Body of pancreas (tissue), 4 donors: ENCODE measurements around the gene CACNA1F. TPM values are rescaled to one million over a fixed set of nuclear protein-coding genes. Genes with fewer than 3 reads are reported as not detected.
"Not testable (repeated sequence)": the region's sequence is repeated elsewhere in the genome, so short reads cannot be mapped to it uniquely, and the experiment has no call there.

ENCODE experiments used
- ATAC-seq: fragments of 150-250 bp; one replicate; pipeline ENCODE4 v1.9.1; 2016
- DNase-seq, 4 donors: peaks; one replicate each; pipeline ENCODE4 v3.0.0-alpha.2; 2019
- H3K27ac ChIP-seq, 4 donors: fragments of 200-600 bp; sonication (generic); 1 replicate in 3 of 4; 2 replicates in 1 of 4; pipeline versions ENCODE4 v1.5.1 to v1.6.1; 2016 to 2019; ENCODE audit warnings: mild to moderate bottlenecking in 1 of 4, mixed read lengths in 1 of 4, moderate library complexity in 1 of 4
- H3K27me3 ChIP-seq, 2 donors: fragments of 200-600 bp; sonication (generic); one replicate each; pipeline ENCODE4 v1.6.0; 2016; ENCODE audit warnings: mild to moderate bottlenecking in 1 of 2
- H3K36me3 ChIP-seq, 2 donors: fragments of 200-600 bp; sonication (generic); replicated peaks in 1 of 2; 2 replicates each; pipeline ENCODE4 v1.5.1; 2016; ENCODE audit warnings: low read depth in 2 of 2; ENCODE audit not compliant: insufficient read depth in 1 of 2
- H3K4me1 ChIP-seq: fragments of 200-600 bp; sonication (generic); one replicate; pipeline ENCODE4 v1.6.0; 2016
- H3K4me3 ChIP-seq, 2 donors: fragments of 200-600 bp; sonication (generic); 1 replicate in 1 of 2; 2 replicates in 1 of 2; pipeline ENCODE4 v1.5.1; 2016 to 2019
- H3K9me3 ChIP-seq, 3 donors: fragments of 200-600 bp; sonication (generic); 1 replicate in 2 of 3; 2 replicates in 1 of 3; pipeline ENCODE4 v1.5.1; 2016
- CTCF ChIP-seq, 7 experiments: fragments of 450-650 bp in 4 of 7; fragments of 200-600 bp in 3 of 7; sonication (generic) in 3 of 7; IDR thresholded peaks; one replicate each; pipeline ENCODE4 v1.5.1; 2016 to 2019; ENCODE audit warnings: antibody characterized with exemption in 7 of 7
- POLR2A ChIP-seq, 3 donors: fragments of 450-650 bp; IDR thresholded peaks; one replicate each; pipeline ENCODE4 v1.6.1; 2016; ENCODE audit warnings: antibody characterized with exemption in 3 of 3, mild to moderate bottlenecking in 2 of 3
- WGBS, 2 donors: methylation state at CpG; one replicate each; pipeline ENCODE4 v1.1.5; 2017; 5-methylcytosine and 5-hydroxymethylcytosine counted together
- intact Hi-C: fragments of 100-400 bp; cut with DNase I; formaldehyde crosslinking; loops from one replicate; pipeline ENCODE4 v1.15.1; 2023
- total RNA-seq, 2 donors: library from RNA; depleted of rRNA; stranded (reverse); fragments of >200 nt; gene quantifications; one replicate each; pipeline ENCODE4 v1.1.0, GENCODE V29; 2016

CACNA1F gene
- total RNA-seq, 2 donors from 2014 or later: 0.26 TPM; not detected in 1

DNA sequence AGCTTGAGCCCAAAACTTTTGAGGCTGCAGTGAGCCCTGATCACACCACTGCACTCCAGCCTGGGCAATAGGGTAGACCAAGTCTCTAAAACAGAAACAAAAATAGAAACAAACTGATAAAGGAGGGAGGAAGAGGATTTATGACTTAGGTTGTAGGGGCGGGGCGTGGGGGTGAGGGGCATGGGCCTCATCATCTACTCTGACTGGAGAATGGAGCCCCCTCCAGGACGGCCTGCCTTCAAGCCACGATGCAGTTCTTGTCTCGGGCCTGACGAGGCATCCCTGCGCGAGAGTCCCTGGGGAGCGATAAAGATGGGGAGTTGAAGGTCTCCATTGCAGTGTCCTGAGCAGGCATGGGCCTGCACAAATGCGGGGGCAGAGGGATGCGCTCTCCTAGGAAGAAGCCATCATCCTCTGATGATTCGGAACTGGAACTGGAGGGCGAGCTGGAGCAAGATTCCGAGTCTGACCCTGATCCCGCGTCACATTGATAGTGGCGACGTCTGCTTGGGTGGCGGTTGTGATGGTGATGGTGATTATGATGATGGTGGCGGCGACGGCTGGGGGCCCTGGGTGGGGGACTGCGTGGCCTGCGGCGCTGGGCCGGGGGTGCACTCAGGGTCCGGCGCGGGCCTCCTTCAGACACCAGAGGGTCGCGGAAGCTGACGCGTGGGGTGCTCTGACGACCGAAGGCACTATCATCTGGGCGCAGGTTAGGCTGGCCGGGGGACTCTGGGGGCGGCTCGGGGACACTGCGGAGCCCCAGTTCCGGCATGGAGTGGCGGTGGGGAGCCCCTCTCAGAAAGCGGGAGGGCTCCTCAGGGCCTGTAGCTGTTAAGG is 57.5 kb downstream of the CACNA1F start:
- no peak for TF ChIP-seq POLR2A (IDR thresholded peaks at IDR 0.05)
- no peak for TF ChIP-seq CTCF (IDR thresholded peaks at IDR 0.05)
- Histone ChIP-seq H3K4me3 (no peak overlapping the region), H3K27ac (no peak overlapping the region), H3K36me3 (no peaks in the 10 kb centered on the region), H3K27me3 (no peaks in the 10 kb centered on the region), H3K4me1 (peaks cover 12% of the 10 kb centered on the region), H3K9me3 (no peaks in the 10 kb centered on the region)
- intact Hi-C loops: no loop called here
- ATAC-seq (no peak), DNase-seq (no peak)
- 84 to 91% methylated on average over 10 to 18 of the region's 43 CpGs for WGBS, 2 donors

GRCh38 chrX:49174723-49175122 is 58.4 kb downstream of the CACNA1F start:
- Histone ChIP-seq H3K36me3 (no peaks in the 10 kb centered on the region), H3K4me1 (peaks cover 12% of the 10 kb centered on the region), H3K4me3 (no peak overlapping the region), H3K27me3 (no peaks in the 10 kb centered on the region), H3K27ac (no peak overlapping the region), H3K9me3 (no peaks in the 10 kb centered on the region)
- DNase-seq (no peak), ATAC-seq (no peak)
- 65 to 78% methylated on average over 3 of the region's 3 CpGs for WGBS, 2 donors
- TF ChIP-seq POLR2A (IDR thresholded peaks at IDR 0.05) (no peak), CTCF (IDR thresholded peaks at IDR 0.05) (no peak)
- intact Hi-C loops: no loop called here

GRCh38 chrX:49173544-49173943 is 59.6 kb downstream of the CACNA1F start:
- H3K9me3 ChIP-seq, DNase-seq, ATAC-seq, H3K4me3 ChIP-seq, H3K27me3 ChIP-seq, intact Hi-C loops, H3K36me3 ChIP-seq: not testable (repeated sequence)
- Histone ChIP-seq H3K27ac (peak overlapping the region in 3 of 4 donors; percentile 75 to 94 (median 89)), H3K4me1 (peaks cover 12% of the 10 kb centered on the region)
- WGBS, 2 donors: 87% methylated on average over 6 to 8 of the region's 8 CpGs

DNA sequence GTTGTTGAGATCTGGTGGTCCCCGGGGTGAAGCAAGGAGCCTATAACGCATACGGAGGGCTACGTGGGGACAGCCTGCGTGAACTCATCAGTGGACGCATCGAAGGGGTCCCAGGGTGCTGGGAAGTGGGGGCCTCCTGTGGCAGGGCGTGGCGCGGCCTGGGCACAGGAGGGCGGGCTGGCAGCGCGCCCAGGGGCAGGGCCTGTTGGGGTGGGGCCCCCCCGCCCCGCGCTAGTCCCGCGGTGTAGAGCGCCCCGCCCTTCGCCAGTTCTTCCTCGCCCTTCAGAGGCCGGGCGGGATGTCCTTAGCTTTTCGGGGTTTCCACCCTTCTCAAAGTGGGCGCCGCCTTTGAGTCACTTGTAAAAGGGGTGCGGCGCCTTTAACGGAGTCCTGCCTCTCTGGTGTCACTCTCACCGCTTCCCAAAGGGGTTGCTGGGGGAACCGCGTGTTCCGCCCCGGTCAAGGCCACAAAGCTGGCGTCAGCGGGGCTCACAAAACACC is 60.8 kb downstream of the CACNA1F start:
- peak; percentile 85 for ATAC-seq
- intact Hi-C loops: no loop called here
- peak overlapping the region; percentile 75 to 94 (median 85) for H3K27ac ChIP-seq
- WGBS, 2 donors: 0% methylated on average over 22 of the region's 37 CpGs; no CpG with 5 or more reads in 1 of the 2 donors
- no peaks in the 10 kb centered on the region for H3K27me3 ChIP-seq
- peak overlapping the region; percentile 7 to 36 for H3K4me3 ChIP-seq
- no peaks in the 10 kb centered on the region for H3K36me3 ChIP-seq
- peak; percentile 77 to 86 (median 84) for DNase-seq
- peaks cover 19% of the 10 kb centered on the region for H3K4me1 ChIP-seq
- H3K9me3 ChIP-seq: no peaks in the 10 kb centered on the region
- TF ChIP-seq CTCF (IDR thresholded peaks at IDR 0.05): no peak
- no peak for TF ChIP-seq POLR2A (IDR thresholded peaks at IDR 0.05)

GRCh38 chrX:49171752-49172279 is 61.3 kb downstream of the CACNA1F start, which contains the start of gene PLP2:
Gene PLP2 (plus strand): TSS chrX:49171898. CDS start chrX:49172001, 103 bp downstream.
- 1% methylated on average over 32 of the region's 46 CpGs; no CpG with 5 or more reads in 1 of the 2 donors for WGBS, 2 donors
- H3K4me1 ChIP-seq: peaks cover 22% of the 10 kb centered on the region
- DNase-seq: peak; percentile 53 to 71 (median 66)
- intact Hi-C loops: no loop called here
- no peaks in the 10 kb centered on the region for H3K9me3 ChIP-seq
- ATAC-seq: peak; percentile 61
- H3K36me3 ChIP-seq: no peaks in the 10 kb centered on the region
- no peaks in the 10 kb centered on the region for H3K27me3 ChIP-seq
- TF ChIP-seq POLR2A (IDR thresholded peaks at IDR 0.05): peak; percentile 50 to 84 (median 72)
- no peak for TF ChIP-seq CTCF (IDR thresholded peaks at IDR 0.05)
- peak within 1 kb of the TSS; percentile 7 to 36 for H3K4me3 ChIP-seq
- peak within 1 kb of the TSS; percentile 75 to 94 (median 85) for H3K27ac ChIP-seq
